DND-41 (cell line): ENCODE data around the gene UBE3B.

Source experiments
- ATAC-seq: fragments of 200-7000 bp; cut with Tn5 transposase; 3 replicates; pipeline ENCODE4 v1.9.1; 2021; ENCODE audit warnings: low read depth; ENCODE audit not compliant: insufficient read depth
- DNase-seq: peaks from one replicate; pipeline ENCODE4 v3.0.0-alpha.2; 2020
- H2AFZ ChIP-seq: 2 replicates; pipeline ENCODE4 v1.6.0; 2012; ENCODE audit warnings: low read depth, low read length
- H3K27ac ChIP-seq: 2 replicates; pipeline ENCODE4 v1.5.1; 2012; ENCODE audit warnings: low read length, inconsistent platforms
- H3K27me3 ChIP-seq: fragments of 200-600 bp; sonication (generic); 2 replicates; pipeline ENCODE4 v1.6.0; 2012; ENCODE audit warnings: low read length, mild to moderate bottlenecking, inconsistent platforms; ENCODE audit not compliant: insufficient read depth, poor library complexity
- H3K36me3 ChIP-seq: 2 replicates; pipeline ENCODE4 v1.5.1; 2012; ENCODE audit warnings: low read length, inconsistent platforms; ENCODE audit not compliant: insufficient read depth
- H3K4me1 ChIP-seq: 2 replicates; pipeline ENCODE4 v1.5.1; 2012; ENCODE audit warnings: mild to moderate bottlenecking, low read length; ENCODE audit not compliant: insufficient read depth
- H3K4me2 ChIP-seq: 2 replicates; pipeline ENCODE4 v1.6.0; 2012; ENCODE audit warnings: mild to moderate bottlenecking, moderate library complexity, low read length, inconsistent platforms; ENCODE audit not compliant: insufficient read depth
- H3K4me3 ChIP-seq, 2 experiments: fragments of 200-600 bp in 1 of 2; shearing (Covaris generic) in 1 of 2; 2 replicates each; pipeline ENCODE4 v1.5.1; 2012 to 2016; ENCODE audit warnings: inconsistent platforms in 2 of 2, low read length in 2 of 2, mild to moderate bottlenecking in 2 of 2, low read depth in 1 of 2, moderate library complexity in 1 of 2
- H3K79me2 ChIP-seq: 2 replicates; pipeline ENCODE4 v1.6.0; 2012; ENCODE audit warnings: low read length, inconsistent platforms; ENCODE audit not compliant: insufficient read depth
- H3K9ac ChIP-seq: 2 replicates; pipeline ENCODE4 v1.6.0; 2012; ENCODE audit warnings: low read depth, mild to moderate bottlenecking, inconsistent platforms, low read length, moderate library complexity
- H3K9me3 ChIP-seq: 2 replicates; pipeline ENCODE4 v1.5.1; 2012; ENCODE audit warnings: low read length, moderate library complexity, mild to moderate bottlenecking, inconsistent platforms; ENCODE audit not compliant: insufficient read depth, severe bottlenecking
- H4K20me1 ChIP-seq: 2 replicates; pipeline ENCODE4 v1.6.0; 2012; ENCODE audit warnings: low read length; ENCODE audit not compliant: insufficient read depth
- EZH2 ChIP-seq: IDR thresholded peaks from 3 replicates; pipeline ENCODE4 v1.6.1; 2012; ENCODE audit warnings: borderline replicate concordance, low read depth, mild to moderate bottlenecking, moderate library complexity, low read length, inconsistent platforms; ENCODE audit not compliant: severe bottlenecking
- TF ChIP-seq, protein P1 (sequence below): IDR thresholded peaks from 2 replicates; pipeline ENCODE4 v1.5.1; 2012; ENCODE audit warnings: borderline replicate concordance, low read length, moderate library complexity, mild to moderate bottlenecking; ENCODE audit not compliant: poor library complexity, severe bottlenecking; ENCODE audit errors: extremely low read depth

The UBE3B gene

DNA sequence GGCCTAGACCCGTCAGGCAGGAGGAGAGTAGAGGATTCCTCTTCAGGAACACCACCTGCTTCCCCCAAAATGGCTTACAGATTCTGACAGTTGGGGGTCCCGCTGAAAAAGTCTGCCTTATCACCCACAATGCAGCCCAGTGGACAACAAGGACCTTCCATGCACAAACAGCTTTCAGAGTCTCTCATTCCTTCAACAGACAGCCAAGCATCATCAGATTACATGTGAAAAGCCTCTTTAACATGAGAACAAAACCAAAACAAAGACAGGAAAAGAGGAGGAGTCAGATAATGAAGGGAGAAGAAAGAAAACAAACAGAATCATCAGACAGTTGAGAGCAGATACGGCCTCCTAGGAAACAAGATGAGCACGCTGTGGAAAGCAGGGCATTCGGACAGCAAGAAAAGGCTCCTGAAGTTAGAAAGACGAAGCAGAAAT is 18.6 kb upstream of the UBE3B start:
- Histone ChIP-seq H3K27me3 (no peaks in the 10 kb centered on the region), H3K4me3 (no peak overlapping the region), H3K36me3 (peaks cover 65% of the 10 kb centered on the region), H3K79me2 (peaks cover 33% of the 10 kb centered on the region), H3K4me1 (no peaks in the 10 kb centered on the region), H2AFZ (no peak overlapping the region), H3K4me2 (no peak overlapping the region), H3K9me3 (no peaks in the 10 kb centered on the region), H3K9ac (no peak overlapping the region), H4K20me1 (peaks cover 43% of the 10 kb centered on the region), H3K27ac (no peak overlapping the region)
- no peak for TF ChIP-seq EZH2
- TF ChIP-seq, protein P1, sequence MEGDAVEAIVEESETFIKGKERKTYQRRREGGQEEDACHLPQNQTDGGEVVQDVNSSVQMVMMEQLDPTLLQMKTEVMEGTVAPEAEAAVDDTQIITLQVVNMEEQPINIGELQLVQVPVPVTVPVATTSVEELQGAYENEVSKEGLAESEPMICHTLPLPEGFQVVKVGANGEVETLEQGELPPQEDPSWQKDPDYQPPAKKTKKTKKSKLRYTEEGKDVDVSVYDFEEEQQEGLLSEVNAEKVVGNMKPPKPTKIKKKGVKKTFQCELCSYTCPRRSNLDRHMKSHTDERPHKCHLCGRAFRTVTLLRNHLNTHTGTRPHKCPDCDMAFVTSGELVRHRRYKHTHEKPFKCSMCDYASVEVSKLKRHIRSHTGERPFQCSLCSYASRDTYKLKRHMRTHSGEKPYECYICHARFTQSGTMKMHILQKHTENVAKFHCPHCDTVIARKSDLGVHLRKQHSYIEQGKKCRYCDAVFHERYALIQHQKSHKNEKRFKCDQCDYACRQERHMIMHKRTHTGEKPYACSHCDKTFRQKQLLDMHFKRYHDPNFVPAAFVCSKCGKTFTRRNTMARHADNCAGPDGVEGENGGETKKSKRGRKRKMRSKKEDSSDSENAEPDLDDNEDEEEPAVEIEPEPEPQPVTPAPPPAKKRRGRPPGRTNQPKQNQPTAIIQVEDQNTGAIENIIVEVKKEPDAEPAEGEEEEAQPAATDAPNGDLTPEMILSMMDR = no peak
- ATAC-seq (no peak), DNase-seq (no peak)

DNA sequence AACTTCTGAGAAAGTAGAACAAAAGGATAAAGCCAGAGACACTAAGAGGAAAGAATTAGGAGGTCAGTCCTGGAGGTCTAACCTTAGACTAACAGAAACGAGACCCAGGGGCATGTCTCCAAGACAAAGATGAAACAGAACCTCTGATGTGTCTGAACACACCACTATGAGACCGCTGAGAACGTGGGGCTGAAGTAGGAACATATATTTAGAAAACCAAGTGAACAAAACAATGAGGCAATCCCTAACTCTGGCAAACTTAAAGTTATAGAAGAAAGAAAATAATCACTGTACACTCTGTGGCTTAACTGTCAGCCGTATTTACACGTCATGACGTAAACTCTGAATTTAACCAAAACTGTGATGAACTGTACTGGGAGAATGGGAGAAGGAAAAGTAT is 18.2 kb upstream of the UBE3B start:
- H3K9ac ChIP-seq = no peak overlapping the region
- no peaks in the 10 kb centered on the region for H3K9me3 ChIP-seq
- no peak overlapping the region for H3K27ac ChIP-seq
- H2AFZ ChIP-seq = no peak overlapping the region
- no peak overlapping the region for H3K4me3 ChIP-seq
- H3K79me2 ChIP-seq = peaks cover 35% of the 10 kb centered on the region
- no peaks in the 10 kb centered on the region for H3K27me3 ChIP-seq
- H3K36me3 ChIP-seq = peaks cover 61% of the 10 kb centered on the region
- H3K4me2 ChIP-seq = no peak overlapping the region
- ATAC-seq = no peak
- TF ChIP-seq EZH2 = no peak
- TF ChIP-seq, protein P1 = no peak
- DNase-seq = no peak
- no peaks in the 10 kb centered on the region for H3K4me1 ChIP-seq
- peaks cover 48% of the 10 kb centered on the region for H4K20me1 ChIP-seq

DNA sequence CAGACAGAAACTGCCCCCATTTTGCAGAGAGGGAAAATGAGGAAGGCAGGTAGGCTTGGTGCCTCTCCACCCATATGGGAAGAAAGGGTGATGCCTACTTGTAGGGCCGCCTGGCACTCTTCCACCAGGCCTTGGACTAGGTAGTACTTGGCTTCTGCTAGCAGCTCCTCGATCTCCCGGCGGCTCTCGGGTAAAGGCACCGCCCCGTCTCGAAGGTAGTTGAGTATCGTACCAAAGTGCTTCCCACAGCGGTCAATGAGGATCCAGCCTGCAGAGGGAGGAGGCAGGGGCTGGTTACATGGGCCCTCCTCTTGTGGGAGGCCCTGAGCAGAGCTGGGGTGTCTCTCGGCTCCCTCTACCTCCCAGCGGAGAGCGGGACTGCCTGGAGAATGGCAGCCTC is 16.9 kb upstream of the UBE3B start:
- peaks cover 54% of the 10 kb centered on the region for H3K36me3 ChIP-seq
- no peak overlapping the region for H2AFZ ChIP-seq
- H3K4me3 ChIP-seq = no peak overlapping the region
- H3K79me2 ChIP-seq = peaks cover 47% of the 10 kb centered on the region
- no peak overlapping the region for H3K27ac ChIP-seq
- DNase-seq = no peak
- no peaks in the 10 kb centered on the region for H3K9me3 ChIP-seq
- TF ChIP-seq, protein P1 = no peak
- no peak for TF ChIP-seq EZH2
- H4K20me1 ChIP-seq = peaks cover 60% of the 10 kb centered on the region
- H3K4me1 ChIP-seq = no peaks in the 10 kb centered on the region
- no peak overlapping the region for H3K4me2 ChIP-seq
- no peak for ATAC-seq
- H3K27me3 ChIP-seq = no peaks in the 10 kb centered on the region
- H3K9ac ChIP-seq = no peak overlapping the region
